ENCODE data around the gene DENND6A. TPM values are rescaled to one million over a fixed set of nuclear protein-coding genes. Genes with fewer than 3 reads are reported as not detected.

DENND6A gene
- total and polyA plus RNA-seq, 4 experiments from 2014 or later: 10.0 to 43.7 (median 40.3) TPM

GRCh38 chr3:57730682-57731081 lies 37.8 kb upstream of the DENND6A start:
- Histone ChIP-seq H3K4me3 (ENCODE audit: low read length in 2 of 2) (no peak overlapping the region), H3K27me3 (ENCODE audit: insufficient read depth, low read length) (no peaks in the 10 kb centered on the region), H3K9me3 (ENCODE audit: control insufficient read depth in 1 of 2, low read length in 2 of 2) (no peaks in the 10 kb centered on the region), H3K4me1 (ENCODE audit: insufficient read depth, low read length) (no peaks in the 10 kb centered on the region), H3K27ac (ENCODE audit: low read depth, low read length) (no peak overlapping the region), H3K36me3 (ENCODE audit: insufficient read depth, low read length) (no peaks in the 10 kb centered on the region)
- Mint-ChIP-seq H3K4me1 (no peaks in the 10 kb centered on the region), H3K27me3 (peaks cover 0 to 5% of the 10 kb centered on the region in 2 donors), H3K27ac (no peak overlapping the region), H3K9me3 (no peaks in the 10 kb centered on the region), H3K4me3 (no peak overlapping the region), H3K36me3 (no peaks in the 10 kb centered on the region)
- CTCF ChIA-PET (ENCODE audit: partially characterized antibody): no interaction called here
- intact Hi-C loops (cut with micrococcal nuclease): no loop called here
- DNase-seq: no peak
- POLR2A ChIA-PET (ENCODE audit: partially characterized antibody): no interaction called here

- no peak for DNase-seq
- Mint-ChIP-seq H3K4me3 (no peak overlapping the region), H3K27me3 (peaks cover 0 to 5% of the 10 kb centered on the region in 2 donors), H3K9me3 (no peaks in the 10 kb centered on the region), H3K27ac (no peak overlapping the region), H3K36me3 (no peaks in the 10 kb centered on the region), H3K4me1 (no peaks in the 10 kb centered on the region)
- intact Hi-C loops (cut with micrococcal nuclease): no loop called here
- Histone ChIP-seq H3K9me3 (ENCODE audit: control insufficient read depth in 1 of 2, low read length in 2 of 2) (no peaks in the 10 kb centered on the region), H3K4me3 (ENCODE audit: low read length in 2 of 2) (no peak overlapping the region), H3K27me3 (ENCODE audit: insufficient read depth, low read length) (no peaks in the 10 kb centered on the region), H3K4me1 (ENCODE audit: insufficient read depth, low read length) (no peaks in the 10 kb centered on the region), H3K27ac (ENCODE audit: low read depth, low read length) (no peak overlapping the region), H3K36me3 (ENCODE audit: insufficient read depth, low read length) (no peaks in the 10 kb centered on the region)
- CTCF ChIA-PET (ENCODE audit: partially characterized antibody): no interaction called here
- POLR2A ChIA-PET (ENCODE audit: partially characterized antibody): no interaction called here
These were observed 36.6 kb upstream of the DENND6A start for GRCh38 chr3:57729334-57730045.

GRCh38 chr3:57727106-57727505 lies 34.2 kb upstream of the DENND6A start:
- no peaks in the 10 kb centered on the region for H3K27me3 ChIP-seq (ENCODE audit: insufficient read depth, low read length)
- H3K36me3 ChIP-seq (ENCODE audit: insufficient read depth, low read length): no peaks in the 10 kb centered on the region
- Mint-ChIP-seq H3K4me3 (no peak overlapping the region), H3K9me3 (no peaks in the 10 kb centered on the region), H3K27me3 (peaks cover 0 to 5% of the 10 kb centered on the region in 2 donors), H3K36me3 (no peaks in the 10 kb centered on the region), H3K27ac (no peak overlapping the region), H3K4me1 (no peaks in the 10 kb centered on the region)
- no peak overlapping the region for H3K27ac ChIP-seq (ENCODE audit: low read depth, low read length)
- intact Hi-C loops (cut with micrococcal nuclease): no loop called here
- H3K9me3 ChIP-seq (ENCODE audit: control insufficient read depth in 1 of 2, low read length in 2 of 2): no peaks in the 10 kb centered on the region
- POLR2A ChIA-PET (ENCODE audit: partially characterized antibody): no interaction called here
- CTCF ChIA-PET (ENCODE audit: partially characterized antibody): no interaction called here
- no peaks in the 10 kb centered on the region for H3K4me1 ChIP-seq (ENCODE audit: insufficient read depth, low read length)
- no peak overlapping the region for H3K4me3 ChIP-seq (ENCODE audit: low read length in 2 of 2)
- DNase-seq: no peak

- intact Hi-C loops (cut with micrococcal nuclease): no loop called here
- H3K27ac Mint-ChIP-seq: no peak overlapping the region
- no peak overlapping the region for H3K4me3 Mint-ChIP-seq
- peaks cover 0 to 3% of the 10 kb centered on the region in 2 donors for H3K27me3 Mint-ChIP-seq
- no peak overlapping the region for H3K4me3 ChIP-seq (ENCODE audit: low read length in 2 of 2)
- DNase-seq: no peak
- no peaks in the 10 kb centered on the region for H3K36me3 Mint-ChIP-seq
- no peaks in the 10 kb centered on the region for H3K9me3 ChIP-seq (ENCODE audit: control insufficient read depth in 1 of 2, low read length in 2 of 2)
- no peaks in the 10 kb centered on the region for H3K4me1 ChIP-seq (ENCODE audit: insufficient read depth, low read length)
- ChIA-PET CTCF (ENCODE audit: partially characterized antibody) (no interaction called here), POLR2A (ENCODE audit: partially characterized antibody) (no interaction called here)
- H3K36me3 ChIP-seq (ENCODE audit: insufficient read depth, low read length): no peaks in the 10 kb centered on the region
- H3K27me3 ChIP-seq (ENCODE audit: insufficient read depth, low read length): no peaks in the 10 kb centered on the region
- H3K27ac ChIP-seq (ENCODE audit: low read depth, low read length): no peak overlapping the region
- no peaks in the 10 kb centered on the region for H3K4me1 Mint-ChIP-seq
- H3K9me3 Mint-ChIP-seq: no peaks in the 10 kb centered on the region
These were observed 33.5 kb upstream of the DENND6A start for GRCh38 chr3:57726397-57726796.

- POLR2A ChIA-PET (ENCODE audit: partially characterized antibody): no interaction called here
- Mint-ChIP-seq H3K27me3 (no peaks in the 10 kb centered on the region), H3K9me3 (no peaks in the 10 kb centered on the region), H3K27ac (no peak overlapping the region), H3K4me3 (no peak overlapping the region), H3K4me1 (no peaks in the 10 kb centered on the region), H3K36me3 (no peaks in the 10 kb centered on the region)
- intact Hi-C loops (cut with micrococcal nuclease): no loop called here
- no peak for DNase-seq
- Histone ChIP-seq H3K27ac (ENCODE audit: low read depth, low read length) (no peak overlapping the region), H3K4me1 (ENCODE audit: insufficient read depth, low read length) (no peaks in the 10 kb centered on the region), H3K9me3 (ENCODE audit: control insufficient read depth in 1 of 2, low read length in 2 of 2) (no peaks in the 10 kb centered on the region), H3K4me3 (ENCODE audit: low read length in 2 of 2) (no peak overlapping the region), H3K36me3 (ENCODE audit: insufficient read depth, low read length) (no peaks in the 10 kb centered on the region), H3K27me3 (ENCODE audit: insufficient read depth, low read length) (no peaks in the 10 kb centered on the region)
- CTCF ChIA-PET (ENCODE audit: partially characterized antibody): no interaction called here
These were observed 25.2 kb upstream of the DENND6A start for GRCh38 chr3:57718118-57718517.

- Histone ChIP-seq H3K36me3 (ENCODE audit: insufficient read depth, low read length) (no peaks in the 10 kb centered on the region), H3K4me3 (ENCODE audit: low read length in 2 of 2) (no peak overlapping the region), H3K4me1 (ENCODE audit: insufficient read depth, low read length) (no peaks in the 10 kb centered on the region), H3K27me3 (ENCODE audit: insufficient read depth, low read length) (no peaks in the 10 kb centered on the region), H3K27ac (ENCODE audit: low read depth, low read length) (no peak overlapping the region), H3K9me3 (ENCODE audit: control insufficient read depth in 1 of 2, low read length in 2 of 2) (no peaks in the 10 kb centered on the region)
- DNase-seq: no peak
- ChIA-PET POLR2A (ENCODE audit: partially characterized antibody) (no interaction called here), CTCF (ENCODE audit: partially characterized antibody) (no interaction called here)
- no peak overlapping the region for H3K4me3 Mint-ChIP-seq
- no peaks in the 10 kb centered on the region for H3K27me3 Mint-ChIP-seq
- H3K27ac Mint-ChIP-seq: no peak overlapping the region
- no peaks in the 10 kb centered on the region for H3K4me1 Mint-ChIP-seq
- intact Hi-C loops (cut with micrococcal nuclease): no loop called here
- H3K9me3 Mint-ChIP-seq: no peaks in the 10 kb centered on the region
- H3K36me3 Mint-ChIP-seq: no peaks in the 10 kb centered on the region
These were observed 24.5 kb upstream of the DENND6A start for GRCh38 chr3:57717205-57717868.

GRCh38 chr3:57715686-57716085 lies 22.8 kb upstream of the DENND6A start:
- Histone ChIP-seq H3K9me3 (ENCODE audit: control insufficient read depth in 1 of 2, low read length in 2 of 2) (no peaks in the 10 kb centered on the region), H3K4me1 (ENCODE audit: insufficient read depth, low read length) (no peaks in the 10 kb centered on the region), H3K36me3 (ENCODE audit: insufficient read depth, low read length) (no peaks in the 10 kb centered on the region), H3K4me3 (ENCODE audit: low read length in 2 of 2) (no peak overlapping the region), H3K27me3 (ENCODE audit: insufficient read depth, low read length) (no peaks in the 10 kb centered on the region), H3K27ac (ENCODE audit: low read depth, low read length) (no peak overlapping the region)
- Mint-ChIP-seq H3K9me3 (no peaks in the 10 kb centered on the region), H3K36me3 (no peaks in the 10 kb centered on the region), H3K4me1 (no peaks in the 10 kb centered on the region), H3K27ac (no peak overlapping the region), H3K4me3 (no peak overlapping the region), H3K27me3 (peaks cover 0 to under 1% of the 10 kb centered on the region in 2 donors)
- ChIA-PET CTCF (ENCODE audit: partially characterized antibody) (no interaction called here), POLR2A (ENCODE audit: partially characterized antibody) (no interaction called here)
- intact Hi-C loops (cut with micrococcal nuclease): no loop called here
- no peak for DNase-seq
